SK-N-SH (cell line): ENCODE data around the gene LTK. TPM values are rescaled to one million over a fixed set of nuclear protein-coding genes. Genes with fewer than 3 reads are reported as not detected.

Source experiments
- CTCF ChIA-PET: fragments of 300-600, 350-600 bp; formaldehyde crosslinking; extraction: SDS; loops from one replicate; lab custom pipeline; 2021; lab: Yijun Ruan, JAX
- POLR2A ChIA-PET: fragments of 350-600 bp; sonication (Branson Sonifier 250); formaldehyde crosslinking; extraction: SDS; loops from one replicate; lab custom pipeline; 2020; ENCODE audit warnings: antibody characterized with exemption, inconsistent platforms; lab: Yijun Ruan, JAX
- DNase-seq: peaks from one replicate; pipeline ENCODE4 v3.0.0; 2012
- H2AFZ ChIP-seq: fragments of 200-600 bp; sonication (generic); 2 replicates; pipeline ENCODE4 v1.8.1; 2016; ENCODE audit warnings: antibody characterized with exemption, mild to moderate bottlenecking, low read depth
- H3F3A ChIP-seq: fragments of 200-600 bp; sonication (generic); replicated peaks from 2 replicates; pipeline ENCODE3; 2016; ENCODE audit warnings: antibody characterized with exemption, mild to moderate bottlenecking; ENCODE audit not compliant: insufficient read depth
- H3K27ac ChIP-seq, 2 experiments: fragments of 200-500 bp in 1 of 2; fragments of 200-600 bp in 1 of 2; sonication (Bioruptor generic) in 1 of 2; sonication (generic), shearing (Covaris generic) in 1 of 2; 2 replicates each; pipeline versions ENCODE4 v1.5.1 to v1.6.1; 2014 to 2016; ENCODE audit warnings: low read depth in 2 of 2, inconsistent platforms in 1 of 2, low read length in 1 of 2, mild to moderate bottlenecking in 1 of 2, mixed read lengths in 1 of 2
- H3K27me3 ChIP-seq: fragments of 200-600 bp; sonication (generic), shearing (Covaris generic); 2 replicates; pipeline ENCODE4 v1.6.1; 2016; ENCODE audit warnings: mixed run types; ENCODE audit not compliant: insufficient read depth
- H3K36me3 ChIP-seq, 2 experiments: fragments of 200-500 bp in 1 of 2; fragments of 200-600 bp in 1 of 2; sonication (Bioruptor generic) in 1 of 2; sonication (generic) in 1 of 2; replicated peaks in 1 of 2; 2 replicates each; pipeline versions ENCODE3 to v1.5.1; 2014 to 2016; ENCODE audit warnings: low read length in 1 of 2, mild to moderate bottlenecking in 1 of 2; ENCODE audit not compliant: insufficient read depth in 2 of 2, control insufficient read depth in 1 of 2
- H3K4me1 ChIP-seq, 2 experiments: fragments of 200-500 bp in 1 of 2; fragments of 200-600 bp in 1 of 2; sonication (Bioruptor generic) in 1 of 2; sonication (generic), shearing (Covaris generic) in 1 of 2; 2 replicates each; pipeline versions ENCODE4 v1.5.1 to v1.6.1; 2014 to 2016; ENCODE audit warnings: low read depth in 1 of 2, low read length in 1 of 2, mixed run types in 1 of 2; ENCODE audit not compliant: insufficient read depth in 2 of 2, control insufficient read depth in 1 of 2
- H3K4me2 ChIP-seq: fragments of 200-600 bp; sonication (generic), shearing (Covaris generic); 2 replicates; pipeline ENCODE4 v1.6.1; 2017; ENCODE audit warnings: mixed run types
- H3K4me3 ChIP-seq, 2 experiments: fragments of 200-500 bp in 1 of 2; fragments of 200-600 bp in 1 of 2; sonication (Bioruptor generic) in 1 of 2; sonication (generic), shearing (Covaris generic) in 1 of 2; 2 replicates each; pipeline versions ENCODE4 v1.5.1 to v1.8.1; 2014 to 2016; ENCODE audit warnings: low read depth in 2 of 2, inconsistent platforms in 1 of 2, low read length in 1 of 2, mild to moderate bottlenecking in 1 of 2, mixed read lengths in 1 of 2, moderate library complexity in 1 of 2
- H3K79me2 ChIP-seq: fragments of 200-600 bp; sonication (generic); 2 replicates; pipeline ENCODE4 v1.8.1; 2017; ENCODE audit warnings: mild to moderate bottlenecking; ENCODE audit not compliant: insufficient read depth
- H3K9ac ChIP-seq: fragments of 200-600 bp; sonication (generic); 2 replicates; pipeline ENCODE4 v1.6.1; 2017; ENCODE audit warnings: mixed run types
- H3K9me2 ChIP-seq: fragments of 200-600 bp; sonication (generic); 2 replicates; pipeline ENCODE4 v1.6.1; 2017; ENCODE audit warnings: mixed run types
- H3K9me3 ChIP-seq: fragments of 200-600 bp; sonication (generic); 2 replicates; pipeline ENCODE4 v1.6.1; 2017; ENCODE audit warnings: mixed run types, mild to moderate bottlenecking, moderate library complexity
- H4K20me1 ChIP-seq: fragments of 200-600 bp; sonication (generic); 2 replicates; pipeline ENCODE4 v1.6.1; 2017; ENCODE audit warnings: mild to moderate bottlenecking, mixed run types; ENCODE audit not compliant: insufficient read depth
- CTCF ChIP-seq: fragments of 200-600 bp; sonication (generic); IDR thresholded peaks from 2 replicates; pipeline ENCODE4 v1.6.1; 2017; ENCODE audit warnings: antibody characterized with exemption, mild to moderate bottlenecking, moderate library complexity
- ELF1 ChIP-seq: IDR thresholded peaks from 2 replicates; pipeline ENCODE4 v1.4.0; 2012
- EZH2phosphoT487 ChIP-seq: fragments of 200-600 bp; sonication (generic); IDR thresholded peaks from 2 replicates; pipeline ENCODE4 v1.6.1; 2017; ENCODE audit warnings: low read depth, mixed run types, mild to moderate bottlenecking, antibody characterized with exemption, moderate library complexity, borderline replicate concordance
- FOXJ3 ChIP-seq: sonication (generic); formaldehyde crosslinking; IDR thresholded peaks from 2 replicates; pipeline ENCODE4 v1.5.1; 2020; ENCODE audit warnings: mild to moderate bottlenecking, missing genetic modification reagents
- GABPA ChIP-seq: IDR thresholded peaks from 2 replicates; pipeline ENCODE4 v1.4.0; 2012; ENCODE audit warnings: low read depth, mild to moderate bottlenecking
- MEF2A ChIP-seq: IDR thresholded peaks from 2 replicates; pipeline ENCODE4 v1.4.0; 2012; ENCODE audit warnings: low read depth, borderline replicate concordance
- MXI1 ChIP-seq: IDR thresholded peaks from 2 replicates; pipeline ENCODE4 v1.6.1; 2012; ENCODE audit warnings: mild to moderate bottlenecking, low read depth, low read length, improper control_type of control experiment
- NFIC ChIP-seq: IDR thresholded peaks from 2 replicates; pipeline ENCODE4 v1.4.0; 2012; ENCODE audit warnings: borderline replicate concordance
- PBX3 ChIP-seq: IDR thresholded peaks from 2 replicates; pipeline ENCODE4; 2012
- RAD21 ChIP-seq: IDR thresholded peaks from 2 replicates; pipeline ENCODE4 v1.6.1; 2012; ENCODE audit warnings: mild to moderate bottlenecking, low read length
- RCOR1 ChIP-seq: fragments of 150-350 bp; IDR thresholded peaks from 2 replicates; pipeline ENCODE4 v1.6.1; 2017; ENCODE audit warnings: antibody characterized with exemption, low read length
- RFX5 ChIP-seq: IDR thresholded peaks from 2 replicates; pipeline ENCODE4 v1.6.1; 2012; ENCODE audit warnings: mild to moderate bottlenecking, improper control_type of control experiment, low read length
- RXRA ChIP-seq: IDR thresholded peaks from 2 replicates; pipeline ENCODE4 v1.4.0; 2012; ENCODE audit warnings: low read depth, mild to moderate bottlenecking, borderline replicate concordance
- SIN3A ChIP-seq: IDR thresholded peaks from 2 replicates; pipeline ENCODE4 v1.6.1; 2012; ENCODE audit warnings: low read depth, mild to moderate bottlenecking, low read length, moderate library complexity, borderline replicate concordance
- SMC3 ChIP-seq: IDR thresholded peaks from 2 replicates; pipeline ENCODE4 v1.6.1; 2012; ENCODE audit warnings: low read depth, low read length, improper control_type of control experiment
- TAF1 ChIP-seq: IDR thresholded peaks from 2 replicates; pipeline ENCODE4 v1.6.1; 2012; ENCODE audit warnings: low read depth, mild to moderate bottlenecking, low read length, moderate library complexity, borderline replicate concordance
- USF2 ChIP-seq: fragments of 150-350 bp; IDR thresholded peaks from 2 replicates; pipeline ENCODE4 v1.6.1; 2017; ENCODE audit warnings: antibody characterized with exemption, low read length, low read depth, borderline replicate concordance
- YY1 ChIP-seq: IDR thresholded peaks from 2 replicates; pipeline ENCODE4 v1.4.0; 2012; ENCODE audit warnings: low read depth, mild to moderate bottlenecking
- WGBS: methylation state at CpG from one replicate; pipeline ENCODE4 v1.1.6; 2017; ENCODE audit warnings: low lambda C conversion rate; 5-methylcytosine and 5-hydroxymethylcytosine counted together
- polyA plus RNA-seq, 3 experiments: library from polyadenylated mRNA; depleted of rRNA; stranded (reverse); fragments of >200 nt; gene quantifications; 2 replicates each; pipeline ENCODE4 v1.2.3, GENCODE V29; 2012
- TF ChIP-seq, protein P1 (sequence below): IDR thresholded peaks from 2 replicates; pipeline ENCODE4 v1.4.0; 2012; ENCODE audit warnings: low read depth
- TF ChIP-seq, protein P2 (sequence below): fragments of 150-350 bp; IDR thresholded peaks from 2 replicates; pipeline ENCODE4 v1.6.1; 2016; ENCODE audit warnings: mild to moderate bottlenecking, low read depth, low read length

Gene LTK
- polyA plus RNA-seq, 1 of the 3 experiments (the other 2 are of a cell fraction) = 0.07 TPM

DNA sequence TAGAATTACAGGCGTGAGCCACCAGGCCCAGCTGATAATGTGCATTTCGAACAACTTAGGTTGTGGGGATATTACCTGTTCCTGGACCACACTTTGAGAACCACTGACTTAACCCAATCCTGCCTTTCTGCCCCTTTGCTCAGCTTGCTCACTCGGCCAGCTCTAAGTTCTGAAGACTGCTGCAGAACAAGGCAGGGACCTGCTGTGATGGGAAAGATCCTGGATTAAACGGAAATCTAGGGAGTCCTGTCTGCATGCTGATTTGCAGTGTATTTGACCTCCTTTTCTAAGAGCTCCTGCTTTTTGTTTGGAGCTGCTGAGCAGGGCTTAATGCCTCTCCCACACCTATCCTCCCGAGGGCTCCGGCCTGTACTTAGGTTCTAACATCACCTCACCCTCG is 2.9 kb downstream of the LTK start:
- Histone ChIP-seq H3K9me2 (no peaks in the 10 kb centered on the region), H3K27ac (no peak overlapping the region), H4K20me1 (no peaks in the 10 kb centered on the region), H3K27me3 (peaks cover 7% of the 10 kb centered on the region; the same call in 1 of the 2 replicates), H3K4me2 (no peak overlapping the region), H3K9me3 (no peaks in the 10 kb centered on the region), H3K4me1 (peaks cover 0 to 13% of the 10 kb centered on the region in 2 experiments; a peak in 1 of 4 replicates), H3K9ac (no peak overlapping the region), H3F3A (no peaks in the 10 kb centered on the region), H3K79me2 (no peaks in the 10 kb centered on the region), H2AFZ (no peak overlapping the region), H3K4me3 (no peak overlapping the region), H3K36me3 (no peaks in the 10 kb centered on the region)
- ChIA-PET CTCF (interaction anchor here (1.5 kb wide), 1 partner anchor 45 kb away, joined by 4 read pairs; no protein-coding TSS in a partner anchor), POLR2A (no interaction called here)
- TF ChIP-seq USF2 (no peak), CTCF (no peak), RXRA (no peak), GABPA (no peak), MEF2A (no peak), SMC3 (no peak), TAF1 (no peak), MXI1 (no peak), PBX3 (no peak), ELF1 (no peak), NFIC (no peak), SIN3A (no peak), RFX5 (no peak), FOXJ3 (CRISPR knock-in tag) (no peak), RAD21 (no peak), YY1 (no peak), RCOR1 (no peak), EZH2phosphoT487 (no peak)
- TF ChIP-seq, protein P1, sequence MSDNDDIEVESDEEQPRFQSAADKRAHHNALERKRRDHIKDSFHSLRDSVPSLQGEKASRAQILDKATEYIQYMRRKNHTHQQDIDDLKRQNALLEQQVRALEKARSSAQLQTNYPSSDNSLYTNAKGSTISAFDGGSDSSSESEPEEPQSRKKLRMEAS = no peak
- TF ChIP-seq, protein P2, sequence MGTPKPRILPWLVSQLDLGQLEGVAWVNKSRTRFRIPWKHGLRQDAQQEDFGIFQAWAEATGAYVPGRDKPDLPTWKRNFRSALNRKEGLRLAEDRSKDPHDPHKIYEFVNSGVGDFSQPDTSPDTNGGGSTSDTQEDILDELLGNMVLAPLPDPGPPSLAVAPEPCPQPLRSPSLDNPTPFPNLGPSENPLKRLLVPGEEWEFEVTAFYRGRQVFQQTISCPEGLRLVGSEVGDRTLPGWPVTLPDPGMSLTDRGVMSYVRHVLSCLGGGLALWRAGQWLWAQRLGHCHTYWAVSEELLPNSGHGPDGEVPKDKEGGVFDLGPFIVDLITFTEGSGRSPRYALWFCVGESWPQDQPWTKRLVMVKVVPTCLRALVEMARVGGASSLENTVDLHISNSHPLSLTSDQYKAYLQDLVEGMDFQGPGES = no peak
- WGBS = 95% methylated on average over 7 of the region's 7 CpGs
- no peak for DNase-seq
